IPS-11a (cell line): ENCODE data around the gene KIAA1958.

ENCODE experiments used
- H3K4me3 ChIP-seq: one replicate; pipeline ENCODE4 v1.5.1; 2013; ENCODE audit warnings: low read depth, low read length, control low read depth

The KIAA1958 gene

DNA sequence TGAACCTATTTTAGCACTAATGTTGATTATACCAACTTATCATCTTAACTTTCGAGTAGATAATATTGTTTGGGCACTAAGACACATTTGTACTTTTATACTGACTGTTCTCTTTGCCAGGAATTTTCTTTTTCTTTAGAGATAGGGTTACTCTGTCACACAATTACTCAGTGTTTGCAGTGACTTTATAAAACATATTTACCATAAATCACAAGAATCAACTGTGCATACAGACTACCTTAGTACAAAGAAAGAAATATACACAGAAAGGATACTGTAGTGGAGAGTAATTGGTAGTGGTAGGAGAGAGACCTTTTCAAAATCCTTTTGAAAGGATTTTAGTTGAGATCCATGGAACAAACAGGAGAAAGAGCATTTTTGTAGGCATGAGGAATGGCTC lies 40.3 kb downstream of the KIAA1958 start:
- H3K4me3 ChIP-seq, result no peak overlapping the region

DNA sequence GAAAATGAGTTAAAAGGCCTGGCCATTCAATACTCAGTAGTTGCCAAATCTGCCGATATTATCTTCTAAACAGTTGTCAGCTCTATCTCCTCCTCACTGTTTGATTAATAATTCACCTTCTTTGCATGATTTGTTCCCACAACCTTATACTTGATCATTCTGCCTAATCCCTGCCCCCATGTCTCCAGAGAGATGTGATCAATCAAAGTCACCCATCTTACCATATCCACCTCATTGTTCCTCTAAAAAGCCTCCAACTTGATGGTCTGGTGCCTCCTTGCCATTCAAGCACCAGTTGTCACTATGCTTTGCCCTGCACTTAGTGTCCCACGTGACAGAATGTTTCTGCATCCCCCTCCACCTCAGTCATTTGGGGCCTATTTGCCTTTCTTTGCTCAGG lies 41.3 kb downstream of the KIAA1958 start:
- H3K4me3 ChIP-seq, result no peak overlapping the region

DNA sequence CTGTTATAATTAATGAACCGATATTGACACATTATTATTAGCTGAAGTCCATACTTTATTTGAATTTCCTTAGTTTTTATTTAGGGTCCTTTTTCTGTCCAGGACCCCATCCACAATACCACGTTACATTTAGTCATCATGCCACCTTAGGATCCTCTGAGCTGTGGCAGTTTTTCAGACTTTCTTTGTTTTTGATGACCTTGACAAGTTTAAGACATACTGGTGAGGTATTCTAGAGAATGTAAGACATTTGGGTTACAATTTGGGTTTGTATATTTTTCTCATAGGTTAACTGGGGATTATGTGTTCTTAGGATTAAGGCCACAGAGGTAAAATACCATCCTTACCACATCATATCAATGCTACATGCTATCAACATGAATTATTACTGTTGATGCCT lies 42.7 kb downstream of the KIAA1958 start:
- no peak overlapping the region for H3K4me3 ChIP-seq

DNA sequence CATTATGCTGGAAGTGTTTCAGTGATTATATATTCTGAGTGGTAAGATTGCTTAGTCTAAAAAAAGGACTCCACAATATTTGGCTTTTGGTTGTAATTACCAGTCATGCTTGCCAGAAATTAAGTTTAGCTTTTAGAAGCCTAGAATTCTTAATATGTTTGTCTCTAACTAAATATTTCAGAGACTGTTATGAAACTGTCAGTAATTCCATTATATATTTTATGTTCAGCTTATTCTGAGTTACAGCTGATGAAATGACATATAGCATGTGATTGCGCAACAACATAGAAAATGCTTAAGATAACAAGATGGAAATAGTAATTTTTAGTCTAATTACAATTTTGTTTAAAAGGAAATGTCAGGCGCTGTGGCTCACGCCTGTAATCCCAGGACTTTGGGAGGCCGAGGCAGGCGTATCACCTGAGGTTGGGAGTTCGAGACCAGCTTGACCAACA lies 44.2 kb downstream of the KIAA1958 start:
- no peak overlapping the region for H3K4me3 ChIP-seq

DNA sequence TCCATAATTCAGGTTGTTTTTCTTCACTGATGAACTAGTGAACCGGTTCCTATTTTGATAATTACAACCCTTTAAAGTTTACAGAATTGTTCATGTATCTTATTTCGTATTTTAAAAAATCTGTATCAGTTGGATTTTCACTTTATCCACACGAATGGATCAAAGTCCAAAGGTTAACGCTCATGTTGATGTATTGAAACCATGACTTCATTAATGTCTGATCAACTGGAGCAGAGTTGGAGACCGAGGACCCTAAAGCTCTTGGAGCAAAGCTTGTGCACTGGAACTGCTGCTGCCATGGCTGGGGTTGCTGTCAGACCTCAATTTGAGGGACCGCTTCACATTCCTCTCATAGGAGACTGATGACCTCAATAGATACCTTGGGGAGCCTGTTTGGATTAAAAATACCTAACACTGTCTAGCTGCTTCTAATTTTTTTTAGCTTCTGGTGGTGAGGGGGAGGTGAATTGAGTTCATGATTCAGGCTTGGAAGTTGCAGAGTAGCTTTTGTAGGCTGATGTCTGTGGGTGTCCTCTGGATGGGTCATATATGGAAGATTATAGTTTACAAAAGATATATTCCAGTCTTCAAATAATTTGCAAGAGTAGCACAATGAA lies 45.1 kb downstream of the KIAA1958 start:
- H3K4me3 ChIP-seq, result no peak overlapping the region

DNA sequence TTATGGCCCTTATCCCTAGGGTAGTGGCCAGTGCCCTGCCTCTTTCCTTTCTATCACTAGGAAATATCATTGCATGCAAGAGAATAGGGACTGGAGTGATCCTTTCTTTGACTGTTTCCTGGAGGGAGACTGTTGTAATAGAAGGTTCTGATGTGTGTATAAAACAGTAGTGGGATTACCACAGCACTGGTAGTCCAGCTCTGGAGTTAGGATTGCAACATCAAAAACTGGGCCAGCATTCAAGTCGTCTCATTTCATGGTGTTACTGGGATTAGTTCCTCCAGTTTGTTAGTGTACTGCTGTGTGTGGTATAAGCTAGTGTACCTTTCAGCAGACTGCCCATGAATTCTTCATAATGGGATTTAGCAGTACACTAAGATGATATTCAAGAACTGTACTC lies 45.8 kb downstream of the KIAA1958 start:
- no peak overlapping the region for H3K4me3 ChIP-seq

DNA sequence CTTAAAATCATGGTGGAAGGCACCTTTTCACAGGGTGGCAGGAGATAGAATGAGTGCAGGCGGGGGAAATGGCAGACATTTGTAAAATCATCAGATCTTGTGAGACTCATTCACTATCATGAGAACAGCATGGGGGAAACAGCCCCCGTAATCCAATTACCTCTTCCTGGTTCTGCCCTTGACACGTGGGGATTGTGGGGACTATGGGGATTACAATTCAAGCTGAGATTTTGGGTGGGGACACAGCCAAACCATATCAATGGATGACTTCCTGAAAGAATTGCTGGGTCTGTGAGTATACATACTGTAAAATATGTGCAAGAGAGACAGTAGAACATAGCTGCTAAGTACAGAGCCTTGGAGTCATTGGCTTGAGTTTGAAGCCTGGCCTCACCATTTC lies 47.0 kb downstream of the KIAA1958 start:
- H3K4me3 ChIP-seq, result no peak overlapping the region

DNA sequence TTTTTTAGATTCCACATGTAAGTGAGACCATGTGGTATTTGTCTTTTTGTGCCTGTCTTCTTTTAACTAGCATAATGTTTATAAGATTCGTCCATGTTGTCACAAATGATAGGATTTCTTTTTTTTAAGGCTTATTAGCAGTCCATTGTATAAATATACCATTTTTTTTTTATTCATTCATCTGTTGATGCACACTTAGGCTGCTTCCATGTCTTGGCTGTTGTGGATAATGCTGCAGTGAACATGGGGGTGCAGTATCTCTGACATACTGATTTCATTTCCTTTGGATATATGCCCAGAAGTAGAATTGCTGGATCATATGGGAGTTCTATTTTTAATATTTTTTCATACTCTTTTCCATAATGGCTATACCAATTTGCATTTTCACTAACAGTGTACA lies 48.7 kb downstream of the KIAA1958 start:
- no peak overlapping the region for H3K4me3 ChIP-seq

DNA sequence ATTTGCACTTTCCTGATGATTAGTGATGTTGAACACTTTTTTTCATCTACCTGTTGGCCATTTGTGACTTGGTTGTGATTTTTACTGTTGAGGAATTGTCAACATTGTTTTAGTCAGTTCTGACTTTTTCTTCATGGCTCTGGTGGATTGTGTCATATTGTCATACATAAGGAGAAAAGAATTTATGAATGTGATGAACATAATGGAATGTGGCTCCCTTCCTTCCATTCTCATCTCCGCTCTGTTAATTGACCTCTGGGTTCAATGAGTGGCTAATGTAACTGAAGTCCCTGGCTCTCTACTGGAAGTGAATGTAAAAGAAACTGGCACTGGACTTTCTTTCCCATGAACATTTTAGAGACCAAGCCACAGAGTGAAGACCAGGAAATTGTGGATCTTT lies 49.2 kb downstream of the KIAA1958 start:
- no peak overlapping the region for H3K4me3 ChIP-seq

DNA sequence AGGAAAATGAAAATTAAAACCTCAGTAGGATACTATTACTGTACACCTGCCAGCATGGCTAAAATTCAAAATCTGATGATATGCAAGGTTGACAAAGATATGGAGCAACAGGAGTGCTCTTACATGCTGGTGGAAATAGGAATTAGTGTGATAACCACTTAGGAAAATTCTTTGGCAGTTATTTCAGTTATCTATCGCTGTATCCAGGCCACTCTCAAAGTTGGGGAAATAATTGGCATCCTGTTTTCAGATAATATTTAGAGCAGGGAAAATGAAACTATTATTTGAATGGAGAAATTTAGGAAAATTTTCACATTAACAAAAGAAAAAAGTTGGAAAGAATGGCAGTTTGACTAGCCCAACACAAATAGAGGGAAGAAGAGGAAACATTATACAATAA lies 50.9 kb downstream of the KIAA1958 start:
- no peak overlapping the region for H3K4me3 ChIP-seq

DNA sequence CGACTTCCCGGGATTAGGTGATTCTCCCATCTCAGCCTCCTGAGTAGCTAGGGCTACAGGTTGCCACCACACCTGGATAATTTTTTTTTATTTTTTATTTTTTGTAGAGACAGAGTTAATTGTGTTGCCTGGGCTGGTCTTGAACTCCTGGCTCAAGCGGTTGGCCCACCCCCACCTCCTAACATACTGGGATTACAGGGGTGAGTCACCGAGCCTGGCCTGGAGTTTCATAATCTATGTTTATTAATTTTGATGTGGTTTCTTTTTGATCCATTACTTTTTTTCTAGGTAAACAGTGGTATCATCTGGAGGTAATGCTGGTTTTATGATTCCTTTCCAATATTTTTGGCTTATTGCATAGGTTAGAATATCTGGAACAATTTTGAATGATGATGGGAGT lies 54.2 kb downstream of the KIAA1958 start:
- H3K4me3 ChIP-seq, result no peak overlapping the region

DNA sequence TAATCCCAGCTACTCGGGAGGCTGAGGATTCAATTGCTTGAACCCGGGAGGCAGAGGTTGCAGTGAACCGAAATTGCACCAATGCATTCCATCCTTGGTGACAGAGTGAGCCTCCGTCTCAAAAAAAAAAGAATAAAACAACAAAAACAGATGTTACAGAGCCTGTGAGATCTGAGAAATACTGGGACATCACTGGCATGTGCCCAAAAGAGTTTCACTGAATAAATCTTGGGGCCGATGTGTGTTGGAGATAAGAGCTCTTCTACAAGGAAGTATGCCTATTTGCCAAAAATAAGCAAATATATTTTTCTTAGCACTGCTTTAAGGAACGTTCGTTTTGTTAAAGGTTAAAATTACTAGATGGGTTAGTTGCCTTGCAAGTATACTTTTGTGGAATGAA lies 55.1 kb downstream of the KIAA1958 start:
- no peak overlapping the region for H3K4me3 ChIP-seq

DNA sequence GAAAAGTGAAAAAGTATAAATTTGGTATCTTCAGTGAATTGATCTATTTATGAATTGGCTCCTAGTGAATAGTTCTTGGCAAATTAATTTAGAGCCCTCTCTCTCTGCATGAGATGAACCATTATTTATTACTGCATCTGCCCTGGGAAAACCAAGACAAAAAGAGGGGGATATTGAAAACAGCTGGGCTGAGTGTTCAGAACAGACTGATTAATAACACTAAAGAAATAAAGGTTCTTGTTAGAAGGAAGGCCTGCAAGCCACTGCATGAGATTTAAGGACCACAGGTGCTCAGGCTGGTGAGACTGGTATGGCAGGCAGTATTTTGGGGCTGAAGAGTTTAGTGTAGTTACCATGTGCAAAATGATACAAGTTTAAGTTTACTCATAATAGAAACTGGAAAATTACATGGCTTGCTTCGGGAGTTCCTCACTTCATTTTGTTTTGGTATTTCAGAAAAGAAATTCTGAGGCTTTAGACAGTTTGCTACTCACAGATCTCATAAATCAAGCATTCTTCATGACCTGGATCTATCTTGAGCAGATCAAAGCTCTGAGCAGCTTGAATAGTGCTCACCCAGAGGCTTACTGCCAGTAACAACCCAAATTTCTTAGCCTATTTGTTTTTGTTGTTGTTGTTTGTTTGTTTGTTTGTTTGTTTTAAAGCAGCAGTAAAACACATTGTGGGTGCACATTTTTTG lies 56.1 kb downstream of the KIAA1958 start:
- H3K4me3 ChIP-seq, result no peak overlapping the region

DNA sequence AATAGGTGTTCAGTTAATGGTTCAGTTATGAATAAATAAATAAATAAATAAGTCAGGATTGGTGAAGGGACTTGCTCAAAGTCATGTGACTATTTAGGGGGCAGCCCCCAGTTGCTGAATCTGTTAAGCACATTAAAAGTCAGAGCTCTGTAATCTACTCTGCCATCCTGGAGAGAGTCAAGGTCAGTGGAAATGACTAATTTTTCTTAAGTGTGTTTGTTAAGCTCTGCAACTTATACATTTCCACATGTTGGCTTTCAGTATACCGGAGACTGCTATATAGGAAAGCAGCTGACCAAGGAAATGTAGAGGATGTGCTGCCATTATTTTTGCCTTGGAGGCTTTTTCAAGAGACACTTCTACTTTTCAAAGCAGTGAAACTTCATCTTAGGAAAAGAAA lies 57.9 kb downstream of the KIAA1958 start:
- no peak overlapping the region for H3K4me3 ChIP-seq

DNA sequence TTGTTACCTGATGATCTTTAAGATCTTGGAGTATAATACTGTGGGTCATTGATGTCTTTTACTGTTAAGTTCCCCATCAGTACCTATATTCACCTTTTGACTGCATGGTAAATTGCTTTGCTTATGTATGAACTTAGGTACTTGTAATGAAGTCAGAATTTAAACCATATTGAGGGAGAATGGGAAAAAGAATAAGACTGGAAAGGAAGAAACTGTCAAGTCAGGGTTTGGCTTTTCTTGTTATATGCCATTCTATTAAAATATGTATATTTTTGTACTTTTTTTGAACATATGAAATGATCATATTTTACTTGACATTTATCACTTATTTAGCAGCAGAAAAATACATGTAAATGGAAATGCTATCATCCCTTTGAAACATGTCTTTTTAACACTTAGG lies 58.6 kb downstream of the KIAA1958 start:
- H3K4me3 ChIP-seq, result no peak overlapping the region

DNA sequence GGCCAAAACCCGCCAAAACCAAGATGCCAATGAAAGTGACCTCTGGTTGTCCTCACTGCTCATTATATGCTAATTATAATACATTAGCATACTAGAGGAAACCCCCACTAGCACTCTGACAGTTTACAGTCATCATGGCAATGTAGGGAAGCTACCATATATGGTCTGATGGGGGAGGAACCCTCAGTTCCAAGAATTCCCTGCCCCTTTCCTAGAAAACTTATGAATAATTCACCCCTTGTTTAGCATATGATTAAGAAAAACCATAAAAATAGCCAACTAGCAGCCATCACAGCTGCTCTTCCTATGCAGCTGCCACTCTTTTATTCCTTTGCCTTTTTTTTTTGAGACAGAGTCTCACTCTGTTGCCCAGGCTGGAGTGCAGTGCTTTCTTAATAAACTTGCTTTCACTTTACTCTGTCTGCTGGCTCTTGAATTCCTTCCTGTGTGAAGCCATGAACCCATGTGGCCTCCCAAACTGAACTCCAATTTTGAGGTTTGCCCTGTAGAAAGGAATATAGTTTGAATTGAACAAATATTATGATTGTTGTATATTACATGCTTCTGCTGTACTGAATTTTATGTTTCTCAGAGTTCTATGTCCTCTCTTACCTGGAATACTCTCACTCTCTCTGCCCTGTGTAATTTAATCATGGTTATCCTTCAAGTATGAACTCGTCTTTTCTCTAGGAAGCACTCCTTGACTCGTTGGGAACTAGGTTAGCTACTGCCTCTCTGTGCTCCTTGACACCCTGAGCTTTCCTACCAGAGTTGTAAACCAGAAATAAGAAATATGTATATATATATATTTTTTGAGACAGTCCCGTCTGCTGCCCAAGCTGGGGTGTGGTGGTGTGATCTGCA lies 59.8 kb downstream of the KIAA1958 start:
- H3K4me3 ChIP-seq, result no peak overlapping the region

DNA sequence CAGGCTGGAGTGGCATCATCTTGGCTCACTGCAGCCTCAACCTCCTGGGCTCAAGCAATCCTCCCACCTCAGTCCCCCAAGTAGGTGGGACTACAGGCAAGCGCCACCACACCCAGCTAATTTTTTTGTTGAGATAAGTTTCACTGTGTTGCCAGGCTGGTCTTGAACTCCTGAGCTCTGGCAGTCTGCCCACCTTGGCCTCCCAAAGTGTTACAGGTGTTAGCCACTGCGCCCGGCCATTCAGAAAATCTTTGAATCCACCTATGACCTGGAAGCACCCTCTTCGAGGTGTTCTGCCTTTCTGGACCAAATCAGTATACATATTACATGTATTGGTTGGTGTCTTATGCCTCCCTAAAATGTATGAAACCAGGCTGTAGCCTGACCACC lies 61.4 kb downstream of the KIAA1958 start:
- H3K4me3 ChIP-seq, result no peak overlapping the region

DNA sequence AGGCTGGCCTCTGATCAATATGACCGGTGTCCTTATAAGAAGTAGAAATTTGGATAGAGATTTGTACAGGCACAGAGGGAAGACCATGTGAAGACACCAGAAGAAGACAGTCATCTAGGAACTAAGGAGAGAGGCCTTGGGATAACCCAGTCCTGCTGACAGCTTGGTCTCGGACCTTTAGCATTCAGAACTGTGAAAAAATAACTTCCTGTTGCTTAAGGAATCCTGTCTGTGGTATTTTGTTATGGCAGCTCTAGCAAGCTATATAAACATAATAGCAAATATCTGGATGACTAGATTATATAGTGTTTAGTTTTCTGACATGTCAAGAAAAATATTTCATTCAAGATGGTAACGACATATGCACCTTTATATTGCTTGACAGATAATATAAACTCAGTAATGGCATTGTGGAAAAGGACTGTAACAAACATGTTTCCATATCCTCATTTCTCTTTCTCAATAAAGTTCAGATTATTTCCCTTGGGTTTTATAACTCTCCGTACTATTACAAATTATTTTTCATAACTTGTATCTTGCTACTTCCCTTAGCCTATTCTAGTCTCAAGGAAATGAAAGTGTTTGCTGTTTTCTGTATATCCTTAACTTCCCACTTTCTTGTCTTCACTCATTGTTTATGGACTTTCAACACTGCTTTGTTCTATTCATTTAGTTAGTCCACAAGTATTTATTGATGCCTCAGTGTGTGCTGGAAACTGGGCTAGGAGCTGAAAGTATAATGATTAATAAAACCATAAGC lies 62.4 kb downstream of the KIAA1958 start:
- H3K4me3 ChIP-seq, result no peak overlapping the region

DNA sequence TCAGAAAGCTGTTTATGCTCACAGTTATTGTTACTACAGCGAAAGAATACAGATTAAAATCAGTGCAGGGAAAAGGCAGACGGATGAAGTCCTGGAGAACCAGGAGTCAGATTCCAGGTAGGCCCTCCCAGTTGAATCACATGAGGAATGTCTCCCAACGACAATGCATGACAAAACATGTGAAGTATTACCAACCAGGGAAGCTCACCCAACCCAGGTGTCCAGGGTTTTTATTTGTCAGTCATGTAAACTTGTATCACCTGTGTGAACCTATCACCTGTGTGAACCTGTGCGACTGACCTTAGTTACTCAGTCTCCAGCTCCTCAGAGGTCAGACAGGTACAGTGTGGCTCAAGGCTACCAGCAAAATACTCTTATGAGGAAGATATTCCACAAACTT lies 63.9 kb downstream of the KIAA1958 start:
- no peak overlapping the region for H3K4me3 ChIP-seq

DNA sequence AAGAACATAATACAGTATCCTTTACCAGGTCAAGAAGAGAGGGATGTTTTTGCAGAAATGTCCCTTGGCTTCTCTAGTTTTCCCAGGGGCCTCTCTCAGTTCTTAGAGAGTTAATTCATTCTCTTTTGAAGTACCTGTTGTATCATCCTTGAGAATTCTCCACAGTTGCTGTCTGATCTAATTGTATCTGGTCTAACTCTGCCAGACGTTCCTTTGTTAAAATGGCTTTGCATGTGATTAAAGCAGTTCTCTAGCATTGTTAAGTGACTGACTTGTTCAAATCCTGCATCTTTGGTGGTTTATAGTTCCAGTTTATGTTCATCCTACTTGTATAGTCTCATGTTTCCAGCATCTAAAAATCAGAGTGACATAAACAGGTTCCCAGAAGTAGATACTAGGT lies 65.0 kb downstream of the KIAA1958 start:
- H3K4me3 ChIP-seq, result no peak overlapping the region
